IMR-90 (cell line): ENCODE measurements around the gene HOXB1. TPM values are rescaled to one million over a fixed set of nuclear protein-coding genes. Genes with fewer than 3 reads are reported as not detected.
A peak's percentile ranks its signal among the peaks of the same experiment; 100 is the strongest.

Source experiments
- ATAC-seq: fragments of 200-7000 bp; cut with Tn5 transposase; 2 replicates; pipeline ENCODE4 v1.9.1; 2020; ENCODE audit warnings: low read depth, mild to moderate bottlenecking, moderate library complexity
- BruUV-seq: library from RNA; stranded (reverse); fragments of 400-500 nt; replicated peaks from 2 replicates; lab custom pipeline; 2021; lab: Mats Ljungman, UMichigan
- CTCF ChIA-PET: fragments of 300-600 bp; formaldehyde crosslinking; extraction: SDS; loops from one replicate; lab custom pipeline; 2021; ENCODE audit warnings: antibody characterized with exemption; lab: Yijun Ruan, JAX
- POLR2A ChIA-PET: fragments of 300-600 bp; sonication (Branson Sonifier 250); formaldehyde crosslinking; loops from one replicate; lab custom pipeline; 2022; ENCODE audit warnings: antibody characterized with exemption; ENCODE audit not compliant: unreplicated experiment; lab: Charles Lee
- DNase-seq: peaks from one replicate; pipeline ENCODE4 v3.0.0; 2013
- H2AFZ ChIP-seq: replicated peaks from 2 replicates; pipeline ENCODE3; 2013; ENCODE audit warnings: low read length, mild to moderate bottlenecking; ENCODE audit not compliant: poor library complexity
- H2AK5ac ChIP-seq: 2 replicates; pipeline ENCODE4 v1.6.1; 2013; ENCODE audit warnings: low read depth, low read length, inconsistent platforms
- H2AK9ac ChIP-seq: replicated peaks from 2 replicates; pipeline ENCODE3; 2013; ENCODE audit warnings: mild to moderate bottlenecking, low read depth, low read length, moderate library complexity; ENCODE audit not compliant: poor library complexity
- H2BK120ac ChIP-seq: 2 replicates; pipeline ENCODE4 v1.6.1; 2013; ENCODE audit warnings: low read depth, low read length, inconsistent platforms
- H2BK15ac ChIP-seq: 3 replicates; pipeline ENCODE4 v1.6.1; 2013; ENCODE audit warnings: low read depth, low read length, inconsistent platforms
- H2BK20ac ChIP-seq: 2 replicates; pipeline ENCODE4 v1.6.1; 2013; ENCODE audit warnings: low read depth, mild to moderate bottlenecking, inconsistent platforms, low read length, moderate library complexity
- H2BK5ac ChIP-seq: 2 replicates; pipeline ENCODE4 v1.6.1; 2013; ENCODE audit warnings: mild to moderate bottlenecking, low read depth, low read length, inconsistent platforms; ENCODE audit not compliant: poor library complexity, severe bottlenecking
- H3K14ac ChIP-seq: replicated peaks from 2 replicates; pipeline ENCODE4 v1.6.1; 2013; ENCODE audit warnings: low read depth, low read length, inconsistent platforms
- H3K18ac ChIP-seq: 2 replicates; pipeline ENCODE4 v1.6.1; 2013; ENCODE audit warnings: low read depth, low read length, control low read depth
- H3K23ac ChIP-seq: 2 replicates; pipeline ENCODE4 v1.6.1; 2013; ENCODE audit warnings: low read depth, low read length, inconsistent platforms
- H3K27ac ChIP-seq: 2 replicates; pipeline ENCODE4 v1.5.1; 2013; ENCODE audit warnings: mild to moderate bottlenecking, control low read depth, low read length; ENCODE audit not compliant: insufficient read depth
- H3K27me3 ChIP-seq: 2 replicates; pipeline ENCODE4 v1.6.1; 2013; ENCODE audit warnings: low read length; ENCODE audit not compliant: control insufficient read depth, insufficient read depth
- H3K36me3 ChIP-seq: 2 replicates; pipeline ENCODE4 v1.6.1; 2013; ENCODE audit warnings: low read length, mixed read lengths; ENCODE audit not compliant: control insufficient read depth, insufficient read depth
- H3K4ac ChIP-seq: 2 replicates; pipeline ENCODE4 v1.6.1; 2013; ENCODE audit warnings: low read depth, low read length, inconsistent platforms
- H3K4me1 ChIP-seq: 2 replicates; pipeline ENCODE4 v1.6.1; 2013; ENCODE audit warnings: low read length, mixed read lengths; ENCODE audit not compliant: control insufficient read depth, insufficient read depth
- H3K4me2 ChIP-seq: 2 replicates; pipeline ENCODE4 v1.6.1; 2013; ENCODE audit warnings: low read depth, mild to moderate bottlenecking, control low read depth, low read length, moderate library complexity
- H3K4me3 ChIP-seq: 2 replicates; pipeline ENCODE4 v1.5.1; 2013; ENCODE audit warnings: low read depth, mild to moderate bottlenecking, control low read depth, low read length, moderate library complexity; ENCODE audit not compliant: insufficient read depth
- H3K56ac ChIP-seq: 2 replicates; pipeline ENCODE4 v1.6.1; 2013; ENCODE audit warnings: low read length, inconsistent platforms; ENCODE audit not compliant: insufficient read depth; ENCODE audit errors: extremely low read depth
- H3K79me1 ChIP-seq, 2 experiments: 2 replicates each; pipeline ENCODE4 v1.6.1; 2013; ENCODE audit warnings: low read length in 2 of 2, inconsistent platforms in 1 of 2, low read depth in 1 of 2
- H3K9ac ChIP-seq: 2 replicates; pipeline ENCODE4 v1.6.1; 2013; ENCODE audit warnings: low read depth, low read length, control low read depth
- H3K9me1 ChIP-seq: 2 replicates; pipeline ENCODE4 v1.6.1; 2013; ENCODE audit warnings: low read length, inconsistent platforms; ENCODE audit not compliant: insufficient read depth
- H3K9me3 ChIP-seq: 2 replicates; pipeline ENCODE4 v1.6.1; 2013; ENCODE audit warnings: low read length; ENCODE audit not compliant: control insufficient read depth, insufficient read depth
- H4K20me1 ChIP-seq: 2 replicates; pipeline ENCODE4 v1.6.1; 2013; ENCODE audit warnings: low read length, inconsistent platforms; ENCODE audit not compliant: insufficient read depth
- H4K5ac ChIP-seq: 2 replicates; pipeline ENCODE4 v1.6.1; 2013; ENCODE audit warnings: mild to moderate bottlenecking, low read depth, low read length, control low read depth
- H4K8ac ChIP-seq, 2 experiments: 2 replicates each; pipeline ENCODE4 v1.6.1; 2013; ENCODE audit warnings: low read depth in 2 of 2, low read length in 2 of 2, control low read depth in 1 of 2, inconsistent platforms in 1 of 2
- H4K91ac ChIP-seq: 2 replicates; pipeline ENCODE4 v1.6.1; 2013; ENCODE audit warnings: low read depth, low read length, inconsistent platforms; ENCODE audit not compliant: insufficient read depth
- CEBPB ChIP-seq: IDR thresholded peaks from 2 replicates; pipeline ENCODE4 v1.6.1; 2012; ENCODE audit warnings: low read depth, low read length, improper control_type of control experiment
- CTCF ChIP-seq: conservative IDR thresholded peaks from 2 replicates; pipeline ENCODE4 v1.5.1; 2012; ENCODE audit warnings: mild to moderate bottlenecking, low read depth, low read length, improper control_type of control experiment
- FOS ChIP-seq: fragments of 150-350 bp; IDR thresholded peaks from 2 replicates; pipeline ENCODE4 v1.6.1; 2016; ENCODE audit warnings: low read depth, low read length
- MAFK ChIP-seq: IDR thresholded peaks from 2 replicates; pipeline ENCODE4 v1.6.1; 2012; ENCODE audit warnings: low read depth, low read length, improper control_type of control experiment
- MAZ ChIP-seq: IDR thresholded peaks from 2 replicates; pipeline ENCODE4 v1.6.1; 2012; ENCODE audit warnings: low read depth, mild to moderate bottlenecking, low read length, improper control_type of control experiment, moderate library complexity, borderline replicate concordance
- POLR2A ChIP-seq: IDR thresholded peaks from 2 replicates; pipeline ENCODE4 v1.6.1; 2012; ENCODE audit warnings: mild to moderate bottlenecking, low read depth, low read length
- RFX5 ChIP-seq: IDR thresholded peaks from 2 replicates; pipeline ENCODE4 v1.8.0; 2012; ENCODE audit warnings: low read depth, mild to moderate bottlenecking, low read length, moderate library complexity
- WGBS, 2 experiments: methylation state at CpG; one replicate each; pipeline versions ENCODE4 v1.1.5 to v1.1.7; 2013; ENCODE audit warnings: missing lambda C conversion rate in 2 of 2; ENCODE audit not compliant: insufficient read length in 1 of 2; ENCODE audit errors: extremely low coverage in 2 of 2; 5-methylcytosine and 5-hydroxymethylcytosine counted together
- dilution Hi-C: fragments of 300-500 bp; cut with HindIII; formaldehyde crosslinking; loops from one replicate; pipeline ENCODE4 v1.14.3; 2018; ENCODE audit warnings: low sequenced_read_pairs; ENCODE audit not compliant: unreplicated experiment
- in situ Hi-C: fragments of 300-500 bp; cut with MboI; formaldehyde crosslinking; loops from 3 replicates; pipeline ENCODE4 v1.14.3; 2019; ENCODE audit warnings: low sequenced_read_pairs, inconsistent platforms, mixed read lengths
- intact Hi-C: fragments of 100-400 bp; cut with micrococcal nuclease; formaldehyde crosslinking; loops from 2 replicates; pipeline ENCODE4 v1.10.0; 2022
- polyA plus RNA-seq, 3 experiments: library from polyadenylated mRNA; depleted of rRNA; stranded (reverse); fragments of >200 nt; gene quantifications; 2 replicates each; pipeline ENCODE4 v1.2.3, GENCODE V29; 2012; ENCODE audit warnings: low replicate concordance in 1 of 3
- total RNA-seq: library from RNA; depleted of rRNA; stranded (reverse); fragments of >200 nt; gene quantifications from 2 replicates; pipeline ENCODE4 v1.2.3, GENCODE V29; 2012

The HOXB1 gene
- total and polyA plus RNA-seq, 2 of the 4 experiments (the other 2 are of a cell fraction) = not detected

- Histone ChIP-seq H3K14ac (no peak overlapping the region), H3K9ac (no peak overlapping the region), H3K36me3 (no peaks in the 10 kb centered on the region), H4K20me1 (no peaks in the 10 kb centered on the region), H3K9me3 (no peaks in the 10 kb centered on the region), H3K4me2 (no peak overlapping the region), H3K27me3 (peaks cover 6% of the 10 kb centered on the region), H3K23ac (peak overlapping the region; percentile 18; the same call in 1 of the 2 replicates), H2AK9ac (no peak overlapping the region), H2BK15ac (no peak overlapping the region), H2BK120ac (0 out of 2 replicates have a peak overlapping the region, but pooled peaks have one; percentile 6), H2AFZ (no peak overlapping the region), H2BK20ac (peak overlapping the region; percentile 4; the same call in 1 of the 2 replicates), H3K27ac (no peak overlapping the region), H4K5ac (no peak overlapping the region), H2BK5ac (no peak overlapping the region), H4K8ac (no peak overlapping the region), H4K91ac (no peak overlapping the region), H3K18ac (peak overlapping the region; percentile 5; the same call in 1 of the 2 replicates), H3K79me1 (no peaks in the 10 kb centered on the region), H3K4ac (peak overlapping the region; percentile 45; the same call in 1 of the 2 replicates), H3K56ac (no peak overlapping the region), H2AK5ac (no peak overlapping the region), H3K4me1 (peaks cover 16% of the 10 kb centered on the region), H3K4me3 (no peak overlapping the region), H3K9me1 (peaks cover 5% of the 10 kb centered on the region; the same call in 1 of the 2 replicates)
- ChIA-PET CTCF (interaction anchor here (2.0 kb wide), 1 partner anchor 19 kb away, joined by 6 read pairs; no protein-coding TSS in a partner anchor), POLR2A (no interaction called here)
- ATAC-seq (no peak), DNase-seq (no peak)
- in situ Hi-C loops = no loop called here
- dilution Hi-C loops = no loop called here
- BruUV-seq = no TSS peak
- intact Hi-C loops = no loop called here
- no CpG with 5 or more reads among the region's 6 CpGs for WGBS, 2 experiments
- TF ChIP-seq POLR2A (no peak), CEBPB (peak; percentile 87), FOS (no peak), MAZ (no peak), CTCF (peak; percentile 44), MAFK (no peak), RFX5 (no peak)
Observed at GRCh38 chr17:48523010-48523409, 7.8 kb downstream of the HOXB1 start.
